Fibroblast of skin of right quadriceps (primary cell): ENCODE measurements around the gene DHX57.

ENCODE experiments used
- DNase-seq: peaks from one replicate; pipeline ENCODE4 v3.0.0-alpha.2; 2013

Gene DHX57, protein sequence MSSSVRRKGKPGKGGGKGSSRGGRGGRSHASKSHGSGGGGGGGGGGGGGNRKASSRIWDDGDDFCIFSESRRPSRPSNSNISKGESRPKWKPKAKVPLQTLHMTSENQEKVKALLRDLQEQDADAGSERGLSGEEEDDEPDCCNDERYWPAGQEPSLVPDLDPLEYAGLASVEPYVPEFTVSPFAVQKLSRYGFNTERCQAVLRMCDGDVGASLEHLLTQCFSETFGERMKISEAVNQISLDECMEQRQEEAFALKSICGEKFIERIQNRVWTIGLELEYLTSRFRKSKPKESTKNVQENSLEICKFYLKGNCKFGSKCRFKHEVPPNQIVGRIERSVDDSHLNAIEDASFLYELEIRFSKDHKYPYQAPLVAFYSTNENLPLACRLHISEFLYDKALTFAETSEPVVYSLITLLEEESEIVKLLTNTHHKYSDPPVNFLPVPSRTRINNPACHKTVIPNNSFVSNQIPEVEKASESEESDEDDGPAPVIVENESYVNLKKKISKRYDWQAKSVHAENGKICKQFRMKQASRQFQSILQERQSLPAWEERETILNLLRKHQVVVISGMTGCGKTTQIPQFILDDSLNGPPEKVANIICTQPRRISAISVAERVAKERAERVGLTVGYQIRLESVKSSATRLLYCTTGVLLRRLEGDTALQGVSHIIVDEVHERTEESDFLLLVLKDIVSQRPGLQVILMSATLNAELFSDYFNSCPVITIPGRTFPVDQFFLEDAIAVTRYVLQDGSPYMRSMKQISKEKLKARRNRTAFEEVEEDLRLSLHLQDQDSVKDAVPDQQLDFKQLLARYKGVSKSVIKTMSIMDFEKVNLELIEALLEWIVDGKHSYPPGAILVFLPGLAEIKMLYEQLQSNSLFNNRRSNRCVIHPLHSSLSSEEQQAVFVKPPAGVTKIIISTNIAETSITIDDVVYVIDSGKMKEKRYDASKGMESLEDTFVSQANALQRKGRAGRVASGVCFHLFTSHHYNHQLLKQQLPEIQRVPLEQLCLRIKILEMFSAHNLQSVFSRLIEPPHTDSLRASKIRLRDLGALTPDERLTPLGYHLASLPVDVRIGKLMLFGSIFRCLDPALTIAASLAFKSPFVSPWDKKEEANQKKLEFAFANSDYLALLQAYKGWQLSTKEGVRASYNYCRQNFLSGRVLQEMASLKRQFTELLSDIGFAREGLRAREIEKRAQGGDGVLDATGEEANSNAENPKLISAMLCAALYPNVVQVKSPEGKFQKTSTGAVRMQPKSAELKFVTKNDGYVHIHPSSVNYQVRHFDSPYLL (N-terminal part only)

DNA sequence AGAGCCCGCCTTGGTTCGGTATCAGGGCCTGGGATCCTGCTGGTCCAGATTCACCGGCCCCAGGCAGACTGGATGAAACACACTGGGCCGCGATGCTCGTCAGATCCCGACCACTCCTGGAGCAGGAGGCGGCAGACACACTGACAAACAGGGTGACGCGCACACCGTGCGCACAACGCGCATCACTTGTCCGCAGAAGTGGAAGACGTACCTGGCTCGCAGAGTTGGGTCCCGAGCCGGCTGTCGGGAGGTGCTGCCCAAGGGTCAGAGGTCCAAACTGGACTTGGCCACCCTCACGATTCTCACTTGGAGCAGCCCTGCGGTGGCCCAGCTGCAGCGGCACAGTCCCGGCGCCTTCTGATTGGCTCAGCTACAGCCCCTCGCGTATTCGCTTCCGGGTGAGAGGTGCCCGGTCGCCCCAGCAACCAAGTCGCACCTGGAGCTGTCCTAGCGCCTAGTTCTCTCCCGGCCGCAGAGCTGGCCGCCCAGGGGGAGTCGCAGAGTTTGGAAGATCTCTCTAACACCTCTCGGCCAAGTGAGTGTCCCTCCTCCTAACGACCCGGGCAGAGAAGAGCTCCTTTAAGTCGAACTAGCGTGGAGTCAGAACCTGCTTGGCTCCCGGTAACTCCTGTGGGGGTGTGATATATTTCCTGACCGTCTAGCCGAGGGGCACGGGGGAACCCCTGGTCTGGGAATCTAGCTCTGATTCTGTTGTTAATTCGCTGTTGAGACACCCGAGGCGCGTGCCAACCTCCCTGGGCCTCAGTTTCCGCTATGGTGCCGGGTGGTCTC is at the start of gene DHX57, which contains the start of gene MORN2:
TSS of gene DHX57 (minus strand) at position 359 of the 792 bp plus-strand sequence. CDS start 7,529 bp downstream, outside the sequence.
TSS of gene MORN2 (plus strand) at position 401 of the 792 bp plus-strand sequence.
- DNase-seq: peak; percentile 75

DNA sequence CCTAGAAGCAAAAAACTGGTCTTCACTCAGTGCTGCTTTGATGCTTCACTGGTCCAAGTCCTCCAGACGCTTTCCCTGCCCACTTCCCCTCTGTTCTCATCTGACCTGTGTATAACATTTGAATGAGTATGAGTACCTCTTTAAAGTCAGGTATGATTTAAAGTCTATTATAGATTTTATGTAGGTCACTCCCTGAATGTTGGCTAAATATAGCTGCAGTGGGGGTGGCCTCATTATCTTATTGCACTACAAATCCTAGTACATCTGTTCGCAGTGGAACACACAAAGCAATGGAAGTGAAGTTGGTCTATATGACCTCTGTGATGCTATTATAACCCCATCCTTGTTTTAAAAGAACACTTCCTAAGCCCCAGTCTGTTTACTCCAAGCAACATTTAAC is 47.2 kb upstream of the DHX57 start:
- DNase-seq: no peak

DNA sequence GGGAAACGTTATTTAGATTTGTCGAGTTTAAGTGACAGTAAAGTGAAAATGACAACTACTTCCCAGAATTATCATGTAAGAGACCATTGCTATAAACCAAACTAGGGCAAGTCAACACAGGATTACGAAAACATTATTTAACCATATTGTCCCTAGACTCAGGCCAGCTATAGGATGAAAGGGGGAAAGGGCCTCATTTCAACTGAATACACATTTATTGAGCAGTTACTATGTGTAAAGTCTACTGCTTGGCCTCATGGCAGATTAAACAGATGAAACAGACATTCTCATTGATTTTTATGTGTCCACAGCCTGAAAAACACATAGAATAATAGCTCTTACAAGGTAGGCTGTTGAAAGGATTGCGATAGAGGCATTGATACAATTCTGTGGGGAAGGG is 46.7 kb upstream of the DHX57 start:
- no peak for DNase-seq

DNA sequence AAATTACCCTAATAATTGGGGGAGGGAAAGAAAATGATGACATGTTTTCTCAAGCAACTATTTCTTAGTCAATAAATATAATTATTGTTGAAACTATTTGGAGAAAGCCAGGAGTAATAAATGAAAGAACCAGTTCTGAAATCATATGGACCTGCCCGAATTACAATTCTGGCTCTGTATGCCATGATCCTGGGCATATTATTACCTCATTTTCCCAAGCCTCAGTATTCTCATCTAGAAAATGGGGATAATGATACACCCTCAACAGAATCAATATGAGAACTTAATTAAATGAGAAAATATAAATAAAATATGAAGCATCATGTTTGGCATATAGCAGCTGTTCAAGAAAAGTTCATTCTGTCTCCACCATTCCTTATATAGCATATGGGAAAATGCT is 36.9 kb upstream of the DHX57 start:
- DNase-seq: no peak

DNA sequence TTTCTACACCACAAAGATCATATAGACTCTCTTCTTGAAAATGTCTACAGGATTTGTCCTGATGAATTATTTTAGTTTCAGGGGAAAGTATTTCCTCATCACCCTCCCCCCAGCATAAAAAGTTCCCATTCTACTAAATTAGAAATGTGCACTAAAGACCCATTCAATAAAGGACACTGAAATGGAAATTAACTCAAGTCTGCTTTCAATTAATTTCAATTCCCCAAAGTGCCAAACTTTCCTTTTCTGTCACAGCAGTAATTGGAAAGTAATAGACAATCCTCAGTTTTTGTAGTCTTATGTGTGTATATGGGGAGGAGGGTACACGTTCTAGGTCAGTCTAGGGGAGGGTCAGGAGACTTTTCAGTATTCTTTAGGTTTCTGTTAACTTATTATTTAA is 35.5 kb upstream of the DHX57 start:
- DNase-seq: no peak

DNA sequence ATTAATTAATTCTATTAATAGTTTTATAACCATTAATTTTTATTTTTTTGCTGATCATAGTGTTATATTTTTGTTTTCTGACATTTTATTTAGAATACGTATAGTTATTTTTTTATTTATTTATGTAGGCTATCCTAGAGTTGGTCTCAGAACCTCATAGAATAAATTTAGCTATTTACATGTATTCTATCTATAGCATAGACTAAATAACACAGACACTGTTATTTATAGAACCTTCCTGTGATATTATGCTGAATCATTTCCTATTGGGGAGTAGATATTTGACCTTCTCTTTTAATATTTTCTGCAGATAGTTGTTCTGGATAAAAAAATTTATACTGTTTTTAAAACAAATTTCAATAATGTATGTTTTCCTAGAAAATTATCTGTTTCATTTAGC is 34.1 kb upstream of the DHX57 start:
- no peak for DNase-seq

DNA sequence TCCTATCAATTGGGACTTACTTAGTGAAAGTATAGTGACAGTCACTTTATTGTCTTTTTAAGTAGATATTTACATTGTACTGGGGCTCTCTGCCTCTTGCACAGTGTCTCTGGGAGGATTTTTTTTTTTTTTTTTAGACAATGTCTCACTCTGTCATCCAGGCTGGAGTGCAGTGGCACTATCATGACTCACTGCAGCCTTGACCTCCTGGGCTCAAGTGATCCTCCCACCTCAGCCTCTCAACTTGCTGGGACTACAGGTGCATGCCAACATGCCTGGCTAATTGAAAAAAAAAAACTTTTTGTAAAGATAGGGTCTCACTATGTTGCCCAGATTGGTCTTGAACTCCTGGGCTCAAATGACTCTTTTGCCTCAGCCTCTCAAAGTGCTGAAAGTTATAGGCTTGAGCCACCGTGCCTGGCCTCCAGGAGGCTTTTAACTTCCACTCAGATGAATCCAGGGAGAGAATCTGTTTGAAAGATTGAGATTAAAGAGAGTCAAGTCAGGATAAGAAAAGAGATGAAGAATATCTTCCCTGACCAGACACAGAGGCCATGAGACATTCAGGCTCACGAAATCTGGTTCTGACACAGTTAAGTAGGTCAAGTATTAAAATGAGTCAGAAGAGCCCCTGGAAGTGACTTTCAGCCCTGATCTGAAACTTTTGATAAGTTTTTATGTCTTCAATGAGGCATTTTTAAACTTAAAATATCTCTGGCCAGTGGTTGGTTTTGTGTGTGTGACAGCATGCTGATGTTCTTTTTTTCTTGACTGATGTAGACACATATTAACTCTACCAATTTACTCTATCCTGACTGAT is 32.2 kb upstream of the DHX57 start:
- DNase-seq: no peak

DNA sequence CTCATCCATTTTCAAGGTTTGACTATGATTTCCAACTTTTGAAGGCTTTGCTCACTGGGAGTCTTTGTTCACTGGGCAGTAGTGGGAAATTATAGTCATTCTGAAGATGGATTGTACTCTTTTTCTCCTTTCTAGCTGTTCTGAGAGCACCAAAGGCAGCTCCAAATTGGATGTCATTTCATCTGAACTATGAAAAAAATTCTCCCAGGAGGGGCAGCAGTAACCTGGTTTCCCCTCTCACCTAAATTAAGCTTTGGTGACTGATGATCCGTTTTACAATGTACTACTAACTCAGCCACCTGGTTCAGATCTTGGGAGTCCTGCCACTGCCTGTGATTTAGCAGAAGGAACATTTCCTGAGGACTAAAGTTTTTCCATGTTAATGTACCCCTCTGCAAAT is 31.5 kb upstream of the DHX57 start:
- no peak for DNase-seq

DNA sequence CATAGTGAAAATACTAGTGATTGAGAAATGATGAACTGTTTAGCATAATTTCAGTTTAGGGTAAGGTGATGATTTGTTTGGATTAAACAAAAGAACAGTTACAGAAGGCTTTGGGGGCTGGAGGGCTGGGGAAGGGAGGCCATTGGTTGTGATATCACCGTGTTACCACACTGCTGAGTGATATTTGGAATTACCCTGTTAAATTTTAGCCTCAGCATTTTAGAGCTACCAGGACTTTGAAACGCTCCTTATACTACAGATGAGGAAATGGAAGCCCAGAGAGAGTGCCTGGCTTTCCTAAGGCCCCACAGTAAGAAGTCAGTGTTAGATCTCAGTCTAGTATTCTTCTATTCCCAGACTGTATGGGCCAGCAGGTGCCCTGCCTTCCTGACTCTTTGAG is 29.5 kb upstream of the DHX57 start:
- no peak for DNase-seq

DNA sequence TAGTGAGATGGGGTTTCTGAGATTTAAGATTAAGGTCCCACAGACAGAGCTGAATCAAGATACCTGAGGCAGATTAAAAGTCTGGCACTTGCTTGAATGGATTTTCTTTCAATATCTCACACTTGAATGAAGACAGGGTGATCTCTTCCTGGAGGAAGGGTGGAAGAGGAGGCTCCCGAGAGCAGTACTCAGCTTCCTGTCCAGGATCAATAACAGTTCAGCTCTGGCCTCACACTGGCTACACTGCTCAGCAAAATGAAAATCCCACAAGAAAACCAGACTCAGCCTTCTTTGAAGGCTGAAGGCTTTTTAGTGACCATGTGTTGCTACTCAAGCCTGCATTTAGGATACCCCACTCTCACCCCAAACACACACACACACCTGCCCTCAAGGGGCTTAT is 25.0 kb upstream of the DHX57 start:
- DNase-seq: no peak

DNA sequence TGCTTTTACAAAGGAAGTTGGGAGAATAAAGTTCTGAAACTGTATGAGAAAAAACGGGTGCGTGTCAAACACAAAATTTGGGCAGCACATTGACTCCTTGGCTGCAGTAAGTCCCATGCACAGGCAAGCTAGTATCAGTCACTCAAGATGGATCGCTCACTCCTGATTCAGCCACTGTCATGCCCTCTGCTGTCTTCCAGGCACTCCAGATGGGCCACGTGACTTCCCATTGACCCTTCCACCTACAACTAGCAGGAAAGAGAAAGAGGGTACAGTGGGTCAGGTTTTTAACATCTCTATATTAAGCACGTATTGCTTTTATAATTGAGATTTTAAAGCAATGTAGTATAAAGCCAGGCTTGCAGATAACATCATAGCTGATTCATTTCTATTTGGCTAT is 22.5 kb upstream of the DHX57 start:
- no peak for DNase-seq

DNA sequence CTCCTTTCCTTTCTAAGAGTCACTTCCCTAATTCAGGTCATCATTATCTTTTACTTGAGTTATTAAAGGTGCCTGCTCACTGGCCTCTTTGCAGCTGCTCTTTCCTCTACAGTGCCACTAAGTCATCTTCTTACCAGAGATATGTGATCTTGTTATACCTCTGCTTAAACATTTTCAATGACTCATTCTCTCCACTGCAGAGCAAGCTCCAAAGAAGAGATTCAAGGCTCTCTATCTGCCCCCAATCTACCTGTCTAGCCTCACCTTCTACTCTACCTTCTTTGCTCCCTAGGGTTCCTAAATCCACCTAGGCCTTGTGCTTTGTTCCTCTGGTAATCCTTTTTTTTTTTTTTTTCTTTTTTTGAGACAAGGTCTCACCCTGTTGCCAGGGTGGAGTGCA is 17.1 kb upstream of the DHX57 start:
- DNase-seq: no peak

DNA sequence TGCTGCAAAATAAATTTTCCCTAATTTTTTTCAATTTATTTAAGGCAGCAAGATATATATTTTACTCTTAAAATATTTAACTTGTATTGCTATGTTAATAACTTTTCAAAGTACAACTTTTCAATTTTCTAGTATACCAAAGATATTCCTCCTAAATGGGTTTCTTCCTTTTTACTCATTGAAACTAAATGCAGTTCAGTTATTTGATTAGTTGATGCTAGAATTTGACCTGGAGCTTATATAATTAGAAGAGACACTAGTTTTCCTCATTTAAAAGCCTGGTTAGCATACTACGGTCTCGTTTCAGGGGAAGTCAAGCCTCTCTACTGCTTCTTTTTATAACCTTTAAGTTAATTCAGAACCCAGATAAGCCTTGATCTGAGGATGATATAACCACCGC is 13.8 kb upstream of the DHX57 start, which contains the start of gene ARHGEF33:
TSS of gene ARHGEF33 (plus strand) at position 301 of the 400 bp plus-strand sequence. CDS start 29,573 bp downstream, outside the sequence.
- no peak for DNase-seq

DNA sequence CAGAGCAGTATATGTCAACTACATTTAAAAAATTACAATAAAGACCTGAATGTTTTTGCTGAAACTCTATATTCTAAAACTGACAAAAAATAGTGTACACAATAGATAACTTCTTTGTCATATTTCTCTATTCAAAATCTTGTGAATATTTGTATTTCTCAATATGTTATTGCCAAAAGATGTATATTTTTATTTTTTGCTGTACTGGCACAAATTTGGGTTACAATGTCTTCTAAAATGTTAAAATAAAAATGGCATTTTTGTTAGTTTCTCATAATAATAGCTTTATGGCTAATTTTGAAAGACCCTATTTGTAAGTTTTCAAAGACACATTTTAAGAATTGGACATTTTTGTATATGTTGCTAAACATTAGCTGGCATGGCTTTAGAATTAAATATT is 13.3 kb upstream of the DHX57 start:
- no peak for DNase-seq

DNA sequence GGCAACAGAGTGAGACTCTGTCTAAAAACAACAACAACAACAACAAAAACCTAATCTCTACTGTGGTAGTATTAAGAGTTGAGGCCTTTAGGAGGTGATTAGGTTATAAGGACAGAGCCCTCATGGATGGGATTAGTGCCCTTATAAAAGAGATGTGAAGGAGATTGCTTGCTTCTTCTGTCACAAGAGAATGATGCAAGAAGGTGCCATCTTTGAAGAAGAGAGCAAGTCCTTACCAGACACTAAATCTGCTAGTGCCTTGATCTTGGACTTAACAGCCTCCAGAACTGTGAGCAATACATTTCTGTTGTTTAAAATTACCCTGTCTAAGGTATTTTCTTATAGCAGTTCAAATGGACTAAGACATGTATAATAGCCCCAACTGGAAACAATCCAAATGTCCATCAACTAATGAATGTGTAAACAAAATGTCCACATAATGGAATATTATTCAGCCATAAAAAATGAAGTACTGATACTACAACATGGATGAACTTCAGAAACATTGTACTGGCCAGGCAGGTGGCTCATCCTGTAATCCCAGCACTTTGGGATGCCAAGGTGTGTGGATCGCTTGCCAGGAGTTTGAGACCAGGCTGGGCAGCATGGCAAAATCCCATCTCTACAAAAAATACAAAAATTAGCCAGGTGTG is 12.3 kb upstream of the DHX57 start:
- DNase-seq: no peak

DNA sequence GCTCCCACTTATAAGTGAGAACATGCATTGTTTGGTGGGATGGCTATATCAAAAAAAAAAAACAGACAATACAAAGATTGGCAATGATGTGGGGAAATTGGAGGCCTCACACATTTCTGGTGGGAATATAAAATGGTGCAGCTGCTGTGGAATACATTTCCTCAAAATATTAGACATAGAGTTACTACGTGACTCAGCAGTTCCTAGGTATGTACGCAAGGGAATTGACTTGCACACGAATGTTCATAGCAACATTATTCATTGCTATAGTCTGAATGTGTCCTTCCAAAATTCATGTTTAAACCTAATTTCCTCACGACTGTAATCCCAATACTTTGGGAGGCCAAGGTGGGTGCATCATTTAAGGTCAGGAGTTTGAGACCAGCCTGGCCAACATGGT is 11.6 kb upstream of the DHX57 start:
- DNase-seq: no peak

DNA sequence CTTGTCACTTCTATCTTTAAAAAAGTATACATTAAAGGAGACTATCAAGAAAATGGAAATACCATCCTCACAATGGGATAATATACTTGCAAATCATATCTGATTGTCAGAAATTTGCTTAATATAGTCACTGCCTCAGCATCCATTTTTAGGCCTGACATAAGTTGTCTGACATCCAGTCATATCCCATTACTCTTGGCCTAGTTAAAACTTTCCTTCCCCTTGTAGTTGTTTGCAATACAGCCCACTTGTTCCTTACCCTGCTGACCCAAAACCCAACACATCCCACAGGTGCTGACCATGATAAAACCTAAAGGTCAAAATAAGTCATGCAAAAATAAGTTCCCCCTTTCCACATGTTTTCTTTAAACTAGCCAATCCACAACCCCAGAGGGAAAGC is 10.3 kb upstream of the DHX57 start:
- no peak for DNase-seq

DNA sequence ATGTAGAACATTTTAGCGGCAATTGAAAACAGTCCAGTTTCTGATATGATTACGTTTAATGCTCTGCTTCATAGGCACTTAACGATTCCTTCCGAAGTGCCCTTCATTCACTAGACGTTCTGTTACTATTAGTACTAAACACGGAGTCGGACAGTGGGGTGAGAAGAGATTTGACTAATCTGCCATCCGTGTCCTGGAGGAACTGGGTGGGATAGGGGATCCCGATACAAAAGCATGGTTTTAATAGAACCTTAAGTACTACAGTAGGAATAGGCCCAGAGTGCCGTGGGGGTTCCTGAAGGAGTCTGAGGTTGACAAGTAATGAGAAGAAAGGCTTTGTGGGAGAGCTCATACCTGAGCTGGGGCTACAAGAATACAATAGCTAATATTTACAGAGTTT is 673 bp upstream of the DHX57 start:
- no peak for DNase-seq

DNA sequence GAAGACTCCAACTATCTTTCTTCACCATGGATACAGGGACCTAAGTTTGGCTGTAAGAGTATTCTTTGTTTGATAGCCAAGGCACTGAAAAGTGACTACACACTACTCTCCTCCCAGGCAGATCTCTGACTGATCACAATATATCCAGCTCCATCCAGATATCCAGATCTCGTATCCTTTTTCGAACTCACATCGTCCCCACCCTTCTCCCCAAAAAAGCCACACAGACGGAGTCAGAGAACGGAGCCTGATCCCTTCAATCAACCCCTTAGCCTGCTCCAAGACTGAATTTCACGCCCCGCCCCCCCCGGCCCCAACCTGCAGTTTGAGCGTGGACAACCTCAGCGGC is 533 bp downstream of the DHX57 start:
- DNase-seq: peak; percentile 1

DNA sequence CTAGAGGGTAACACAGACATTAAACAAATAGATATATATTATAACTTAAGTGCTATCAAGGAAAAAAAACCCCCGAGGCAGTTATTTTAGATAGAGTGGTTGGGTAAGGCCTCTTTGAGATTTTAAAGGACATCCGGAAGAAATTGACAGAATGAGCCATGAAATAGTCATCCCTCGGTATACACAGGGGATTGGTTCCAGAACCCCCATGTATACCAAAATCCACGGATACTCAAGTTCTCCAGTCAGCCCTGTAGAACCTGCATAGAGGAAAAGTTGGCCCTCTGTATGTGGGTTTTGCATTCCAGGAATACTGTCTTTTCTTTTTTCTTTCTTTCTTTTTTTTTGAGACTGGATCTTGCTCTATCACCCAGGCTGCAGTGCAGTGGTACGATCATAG is 2.0 kb downstream of the DHX57 start:
- no peak for DNase-seq

DNA sequence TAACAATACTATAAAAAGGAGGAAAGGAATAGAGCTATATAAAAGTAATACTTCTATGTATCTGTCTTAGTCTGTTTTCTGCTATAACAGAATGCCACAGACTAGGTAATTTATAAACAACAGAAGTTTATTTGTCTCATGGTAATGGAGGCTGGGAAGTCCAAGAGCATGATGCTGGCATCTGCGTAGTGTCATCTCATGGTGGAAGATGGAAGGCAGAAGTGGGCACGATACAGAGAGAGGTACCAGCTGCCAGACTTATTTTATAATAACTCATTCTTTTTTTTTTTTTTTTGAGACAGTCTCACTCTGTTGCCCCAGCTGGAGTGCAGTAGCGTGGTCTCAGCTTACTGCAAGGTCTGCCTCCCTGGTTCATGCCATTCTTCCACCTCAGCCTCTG is 4.3 kb downstream of the DHX57 start:
- DNase-seq: no peak
